Chondrocyte (in vitro differentiated cells): ENCODE data around the gene RPTN. TPM values are rescaled to one million over a fixed set of nuclear protein-coding genes. Genes with fewer than 3 reads are reported as not detected.

Experiments
- DNase-seq: peaks from one replicate; pipeline ENCODE4 v3.0.0; 2021; ENCODE audit warnings: mixed read lengths, low spot score
- H3K27ac Mint-ChIP-seq: one replicate; pipeline ENCODE4 v1.8.0; 2021; ENCODE audit warnings: mild to moderate bottlenecking, moderate library complexity, mixed read lengths; ENCODE audit not compliant: unreplicated experiment
- H3K27me3 Mint-ChIP-seq: 2 replicates; pipeline ENCODE4 v1.8.0; 2021; ENCODE audit warnings: low read depth, mixed read lengths
- H3K36me3 Mint-ChIP-seq: 2 replicates; pipeline ENCODE4 v1.8.0; 2021; ENCODE audit warnings: low read depth, mixed read lengths
- H3K4me1 Mint-ChIP-seq: 2 replicates; pipeline ENCODE4 v1.8.0; 2021; ENCODE audit warnings: low read depth, mild to moderate bottlenecking, mixed read lengths
- H3K4me3 Mint-ChIP-seq: one replicate; pipeline ENCODE4 v1.8.0; 2021; ENCODE audit warnings: mild to moderate bottlenecking, moderate library complexity, mixed read lengths; ENCODE audit not compliant: unreplicated experiment
- H3K9me3 Mint-ChIP-seq: 2 replicates; pipeline ENCODE4 v1.8.0; 2021; ENCODE audit warnings: low read depth, mixed read lengths
- CTCF ChIP-seq: fragments of 200-600 bp; sonication (generic); IDR thresholded peaks from 2 replicates; pipeline ENCODE4 v1.5.0; 2021; ENCODE audit warnings: antibody characterized with exemption, mild to moderate bottlenecking, moderate library complexity
- total RNA-seq: library from RNA; stranded (reverse); gene quantifications from 3 replicates; pipeline ENCODE4 v1.2.1, GENCODE V29; 2021

RPTN gene
- total RNA-seq, 1 donor from 2014 or later, result not detected

DNA sequence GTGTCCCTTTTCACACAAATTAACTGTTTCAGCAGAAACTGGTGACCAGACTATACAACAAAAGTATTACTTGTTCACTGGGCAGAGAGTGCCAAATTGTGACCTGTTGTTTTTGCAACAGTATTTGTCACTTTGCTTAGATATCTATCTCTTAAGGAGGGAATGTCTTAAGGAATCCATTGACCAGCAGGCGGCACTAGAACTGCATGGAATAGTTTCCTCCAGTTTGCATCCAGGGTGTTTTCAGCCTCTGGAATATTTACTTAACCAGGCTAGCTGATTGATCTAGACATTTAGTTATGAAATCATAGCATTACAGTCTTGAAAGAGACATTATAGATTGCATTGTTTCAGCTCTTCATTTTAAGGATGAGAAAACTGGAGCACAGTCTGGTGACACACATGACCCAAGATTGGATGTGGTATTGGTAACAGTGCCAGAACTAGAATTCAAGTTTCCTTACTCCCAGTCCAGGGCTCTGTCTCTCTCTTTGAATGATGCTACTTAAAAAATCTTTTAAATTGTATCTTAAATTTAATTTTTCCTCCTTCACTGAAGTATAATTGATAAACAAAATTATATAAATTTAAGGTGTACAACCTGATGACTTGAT, 16.9 kb downstream of the RPTN start:
- Mint-ChIP-seq H3K4me1 (no peaks in the 10 kb centered on the region), H3K36me3 (peaks cover 1% of the 10 kb centered on the region), H3K9me3 (peaks cover 9% of the 10 kb centered on the region)

DNA sequence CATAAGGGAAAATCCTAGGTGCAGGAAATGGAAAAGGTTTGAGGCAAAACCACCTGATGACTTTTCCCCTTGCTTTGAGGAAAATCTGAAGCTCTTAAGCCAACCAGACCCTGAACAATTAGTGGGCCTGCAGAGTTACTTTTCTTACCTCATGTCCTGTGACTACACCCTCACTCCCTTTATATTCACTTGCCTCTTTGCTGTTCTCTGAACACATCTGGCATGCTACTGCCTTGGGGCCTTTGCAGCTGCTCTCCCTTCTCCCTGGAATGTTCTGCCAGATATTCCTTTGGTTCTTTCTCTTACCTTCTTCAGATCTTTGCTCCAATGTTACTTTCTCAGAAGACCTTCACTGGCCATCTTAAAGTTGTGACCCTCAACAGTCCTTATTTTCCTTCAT, 21.8 kb downstream of the RPTN start:
- Mint-ChIP-seq H3K9me3 (peaks cover 7% of the 10 kb centered on the region), H3K4me3 (no peak overlapping the region), H3K27me3 (peaks cover 32% of the 10 kb centered on the region), H3K36me3 (no peaks in the 10 kb centered on the region), H3K4me1 (no peaks in the 10 kb centered on the region), H3K27ac (no peak overlapping the region)
- TF ChIP-seq CTCF, result no peak
- no peak for DNase-seq

More for the DNA sequence above, 16.9 kb downstream of the RPTN start:
- DNase-seq, result no peak
- no peak overlapping the region for H3K27ac Mint-ChIP-seq
- no peak overlapping the region for H3K4me3 Mint-ChIP-seq
- TF ChIP-seq CTCF, result peak; percentile 85
- peaks cover 20% of the 10 kb centered on the region for H3K27me3 Mint-ChIP-seq

DNA sequence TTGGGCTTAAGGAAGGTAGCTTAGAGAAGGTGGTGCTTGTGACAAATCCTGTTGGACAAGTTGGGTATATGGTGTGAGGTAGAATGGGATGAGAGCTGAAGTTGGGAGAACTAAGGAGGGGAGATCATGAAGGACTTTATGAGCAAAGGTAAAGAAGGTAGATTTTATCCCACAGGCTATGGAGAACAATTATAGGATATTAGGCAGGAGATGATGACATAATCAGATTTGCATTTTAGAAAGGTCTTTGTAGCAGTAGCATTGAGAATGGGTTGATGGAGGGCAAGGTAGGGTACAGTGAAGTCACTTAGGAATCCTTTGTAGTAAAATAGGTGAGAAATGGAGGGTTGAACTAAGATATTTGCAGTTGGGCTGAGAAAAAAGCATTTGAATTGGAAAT, 28.8 kb downstream of the RPTN start:
- no peak for DNase-seq
- Mint-ChIP-seq H3K4me1 (no peaks in the 10 kb centered on the region), H3K36me3 (no peaks in the 10 kb centered on the region), H3K27me3 (peaks cover 41% of the 10 kb centered on the region), H3K4me3 (no peak overlapping the region), H3K9me3 (peaks cover 7% of the 10 kb centered on the region), H3K27ac (no peak overlapping the region)
- no peak for TF ChIP-seq CTCF

- Mint-ChIP-seq H3K4me3 (no peak overlapping the region), H3K4me1 (no peaks in the 10 kb centered on the region), H3K27ac (no peak overlapping the region), H3K27me3 (peaks cover 38% of the 10 kb centered on the region), H3K9me3 (peaks cover 2% of the 10 kb centered on the region), H3K36me3 (no peaks in the 10 kb centered on the region)
- no peak for TF ChIP-seq CTCF
- no peak for DNase-seq
These were observed 31.4 kb downstream of the RPTN start for GRCh38 chr1:152127673-152128072.

DNA sequence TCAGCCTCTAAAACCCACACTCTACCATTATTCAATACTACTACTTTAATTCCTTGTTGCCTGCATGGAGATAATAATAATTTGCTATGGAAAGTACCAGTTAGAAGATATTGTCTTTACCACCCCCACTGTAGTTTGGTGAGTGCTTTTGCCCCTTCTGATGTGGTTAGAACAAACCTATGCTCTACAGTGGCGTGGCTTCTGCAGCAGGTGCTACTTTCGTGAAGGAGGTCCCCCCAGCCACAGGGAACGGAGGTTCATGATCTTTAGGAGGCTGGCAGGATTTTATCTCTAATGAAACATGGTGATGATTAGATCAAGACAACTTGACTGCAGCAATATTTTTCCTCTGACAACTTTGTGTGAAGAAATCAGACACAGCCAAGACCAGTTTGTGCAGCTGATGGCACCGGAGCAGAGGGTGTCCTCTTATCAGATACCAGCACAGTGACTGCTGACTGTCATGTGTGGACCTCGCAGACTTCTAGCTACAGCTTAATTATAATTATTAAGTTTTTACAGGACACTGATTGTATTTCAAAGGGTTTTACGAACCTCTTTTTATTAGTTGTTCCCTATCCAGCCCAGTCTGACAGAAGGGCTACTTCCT, 33.1 kb downstream of the RPTN start:
- H3K27me3 Mint-ChIP-seq, result peaks cover 50% of the 10 kb centered on the region
- no peaks in the 10 kb centered on the region for H3K9me3 Mint-ChIP-seq
- no peak overlapping the region for H3K27ac Mint-ChIP-seq
- no peaks in the 10 kb centered on the region for H3K36me3 Mint-ChIP-seq
- no peaks in the 10 kb centered on the region for H3K4me1 Mint-ChIP-seq
- no peak for DNase-seq
- no peak overlapping the region for H3K4me3 Mint-ChIP-seq
- TF ChIP-seq CTCF, result no peak
